HCT116 (cell line): ENCODE results near the gene KAZN. TPM values are rescaled to one million over a fixed set of nuclear protein-coding genes. Genes with fewer than 3 reads are reported as not detected.

Source experiments
- ATAC-seq: fragments of 200-7000 bp; cut with Tn5 transposase; 2 replicates; pipeline ENCODE4 v1.9.1; 2020; ENCODE audit warnings: mild to moderate bottlenecking, moderate library complexity
- BruUV-seq: library from RNA; stranded (reverse); fragments of 400-500 nt; replicated peaks from 2 replicates; lab custom pipeline; 2021; lab: Mats Ljungman, UMichigan
- CTCF ChIA-PET: fragments of 300-600 bp; sonication (Branson Sonifier 250); formaldehyde crosslinking; loops from one replicate; lab custom pipeline; 2021; ENCODE audit warnings: antibody characterized with exemption; lab: Charles Lee
- POLR2A ChIA-PET: fragments of 300-600, 350-600 bp; sonication (Branson Sonifier 250); formaldehyde crosslinking; loops from one replicate; lab custom pipeline; 2021; ENCODE audit warnings: antibody characterized with exemption; lab: Charles Lee
- RAD21 ChIA-PET, 2 experiments: fragments of 300-600 bp; sonication (Branson Sonifier 250); formaldehyde crosslinking; loops; one replicate each; lab custom pipeline; 2023; ENCODE audit warnings: low total read pairs in 2 of 2; ENCODE audit not compliant: uncharacterized antibody in 2 of 2, unreplicated experiment in 2 of 2, low non-redundant PET in 1 of 2; lab: Charles Lee
- DNase-seq: peaks from one replicate; pipeline ENCODE4 v3.0.0-alpha.2; 2010; ENCODE audit warnings: low read depth, low spot score
- H2AFZ ChIP-seq: fragments of 200-600 bp; shearing (Covaris generic), sonication (generic); 2 replicates; pipeline ENCODE4 v1.6.1; 2017; ENCODE audit warnings: low read depth, mixed run types, mixed read lengths, antibody characterized with exemption, low read length; ENCODE audit not compliant: poor library complexity, severe bottlenecking
- H3K27ac ChIP-seq: 2 replicates; pipeline ENCODE4 v1.5.1; 2012; ENCODE audit warnings: low read depth, low read length
- H3K27me3 ChIP-seq: fragments of 200-600 bp; sonication (generic); 2 replicates; pipeline ENCODE4 v1.6.1; 2016; ENCODE audit warnings: mixed run types, low read length, mixed read lengths; ENCODE audit not compliant: insufficient read depth
- H3K36me3 ChIP-seq, 2 experiments: fragments of 200-500 bp in 1 of 2; fragments of 200-600 bp in 1 of 2; sonication (Bioruptor generic) in 1 of 2; sonication (generic) in 1 of 2; 2 replicates each; pipeline versions ENCODE4 v1.5.1 to v1.6.1; 2014 to 2016; ENCODE audit warnings: low read length in 2 of 2, inconsistent platforms in 1 of 2, mixed read lengths in 1 of 2, mixed run types in 1 of 2; ENCODE audit not compliant: insufficient read depth in 2 of 2, control insufficient read depth in 1 of 2
- H3K4me1 ChIP-seq, 2 experiments: fragments of 200-600 bp in 1 of 2; sonication (generic) in 1 of 2; 2 replicates each; pipeline versions ENCODE4 v1.5.1 to v1.6.1; 2012 to 2017; ENCODE audit warnings: low read length in 2 of 2, inconsistent platforms in 1 of 2, mild to moderate bottlenecking in 1 of 2, mixed read lengths in 1 of 2, mixed run types in 1 of 2, moderate library complexity in 1 of 2; ENCODE audit not compliant: insufficient read depth in 2 of 2, control insufficient read depth in 1 of 2
- H3K4me2 ChIP-seq: fragments of 200-600 bp; sonication (generic); 2 replicates; pipeline ENCODE4 v1.6.1; 2017; ENCODE audit warnings: mixed run types, low read length, mixed read lengths
- H3K4me3 ChIP-seq, 2 experiments: fragments of 200-600 bp in 1 of 2; sonication (generic) in 1 of 2; replicated peaks in 1 of 2; 2 replicates each; pipeline ENCODE4 v1.5.1; 2011 to 2016; ENCODE audit warnings: low read length in 2 of 2, control low read depth in 1 of 2, low read depth in 1 of 2, mild to moderate bottlenecking in 1 of 2, mixed read lengths in 1 of 2, mixed run types in 1 of 2
- H3K79me2 ChIP-seq: fragments of 200-600 bp; sonication (generic); 2 replicates; pipeline ENCODE4 v1.6.1; 2017; ENCODE audit warnings: mild to moderate bottlenecking, mixed run types, low read length, moderate library complexity, mixed read lengths; ENCODE audit not compliant: insufficient read depth
- H3K9ac ChIP-seq: fragments of 200-600 bp; sonication (generic); 2 replicates; pipeline ENCODE4 v1.6.1; 2016; ENCODE audit warnings: low read length, mixed read lengths
- H3K9me2 ChIP-seq: fragments of 200-600 bp; sonication (generic), shearing (Covaris generic); 2 replicates; pipeline ENCODE4 v1.6.1; 2017; ENCODE audit warnings: mixed run types, mild to moderate bottlenecking, moderate library complexity; ENCODE audit not compliant: insufficient read depth
- H3K9me3 ChIP-seq, 2 experiments: fragments of 200-500 bp in 1 of 2; fragments of 200-600 bp in 1 of 2; sonication (Bioruptor generic) in 1 of 2; sonication (generic) in 1 of 2; 2 replicates each; pipeline ENCODE4 v1.6.1; 2014 to 2017; ENCODE audit warnings: low read length in 2 of 2, mixed read lengths in 2 of 2, inconsistent platforms in 1 of 2, low read depth in 1 of 2, mild to moderate bottlenecking in 1 of 2, mixed run types in 1 of 2, moderate library complexity in 1 of 2; ENCODE audit not compliant: control insufficient read depth in 1 of 2, insufficient read depth in 1 of 2
- H4K20me1 ChIP-seq: fragments of 200-600 bp; sonication (generic), shearing (Covaris generic); 2 replicates; pipeline ENCODE4 v1.6.1; 2017; ENCODE audit warnings: mixed run types, mild to moderate bottlenecking, moderate library complexity; ENCODE audit not compliant: insufficient read depth
- CBX3 ChIP-seq: IDR thresholded peaks from 2 replicates; pipeline ENCODE4 v1.6.1; 2012; ENCODE audit warnings: low read depth
- EGR1 ChIP-seq: IDR thresholded peaks from 2 replicates; pipeline ENCODE4 v1.6.1; 2012; ENCODE audit warnings: low read depth
- ELF1 ChIP-seq: IDR thresholded peaks from 2 replicates; pipeline ENCODE4 v1.6.1; 2012; ENCODE audit warnings: low read depth, borderline replicate concordance
- JUND ChIP-seq: IDR thresholded peaks from 2 replicates; pipeline ENCODE4 v1.6.1; 2012
- MAX ChIP-seq: IDR thresholded peaks from 2 replicates; pipeline ENCODE4 v1.6.1; 2012
- POLR2AphosphoS5 ChIP-seq: IDR thresholded peaks from 2 replicates; pipeline ENCODE4 v1.6.1; 2011; ENCODE audit warnings: mild to moderate bottlenecking, low read depth, low read length, moderate library complexity
- SP1 ChIP-seq: IDR thresholded peaks from 2 replicates; pipeline ENCODE4 v1.6.1; 2012; ENCODE audit warnings: low read depth
- ZBTB33 ChIP-seq: IDR thresholded peaks from 2 replicates; pipeline ENCODE4 v1.6.1; 2011; ENCODE audit warnings: mild to moderate bottlenecking, low read length, moderate library complexity; ENCODE audit not compliant: insufficient replicate concordance; ENCODE audit errors: extremely low read depth
- ZFX ChIP-seq: fragments of 450-650 bp; IDR thresholded peaks from 2 replicates; pipeline ENCODE4 v1.6.1; 2017
- intact Hi-C: fragments of 100-400 bp; cut with micrococcal nuclease; formaldehyde crosslinking; loops from 2 replicates; pipeline ENCODE4 v1.10.0; 2022
- total RNA-seq: library from RNA; stranded (reverse); gene quantifications from one replicate; pipeline ENCODE4 v1.2.1, GENCODE V29; 2021; ENCODE audit not compliant: unreplicated experiment

Gene KAZN
- total RNA-seq, 1 experiment from 2014 or later: 13.4 TPM

GRCh38 chr1:14881775-14882672, 283.5 kb downstream of the KAZN start:
- no TSS peak for BruUV-seq
- no peak for DNase-seq
- no peak for TF ChIP-seq SP1
- TF ChIP-seq ZFX: no peak
- no peak for TF ChIP-seq ELF1
- TF ChIP-seq CBX3: no peak
- TF ChIP-seq POLR2AphosphoS5: no peak
- no peak for TF ChIP-seq MAX
- no peak for TF ChIP-seq JUND
- TF ChIP-seq EGR1: no peak
- no peak for TF ChIP-seq ZBTB33
- Histone ChIP-seq H3K4me1 (no peaks in the 10 kb centered on the region), H3K4me3 (no peak overlapping the region), H3K9me3 (no peaks in the 10 kb centered on the region), H4K20me1 (no peaks in the 10 kb centered on the region), H3K4me2 (no peak overlapping the region), H3K27me3 (0 out of 2 replicates have a peak, but pooled peaks cover 5% of the 10 kb centered on the region), H3K9ac (no peak overlapping the region), H3K79me2 (no peaks in the 10 kb centered on the region), H2AFZ (no peak overlapping the region), H3K27ac (no peak overlapping the region), H3K36me3 (no peaks in the 10 kb centered on the region), H3K9me2 (no peaks in the 10 kb centered on the region)
- POLR2A ChIA-PET: no interaction called here
- RAD21 ChIA-PET: no interaction called here
- intact Hi-C loops: no loop called here
- no peak for ATAC-seq
- CTCF ChIA-PET: no interaction called here
